Trophoblast cell (in vitro differentiated cells and primary cell): ENCODE data around the gene SEC24C. TPM values are rescaled to one million over a fixed set of nuclear protein-coding genes. Genes with fewer than 3 reads are reported as not detected.
"Not testable (repeated sequence)": the region's sequence is repeated elsewhere in the genome, so short reads cannot be mapped to it uniquely, and the experiment has no call there.

Source experiments
- DNase-seq, 2 donors: peaks; one replicate each; pipeline ENCODE4 v3.0.0-alpha.2; 2016
- H2AFZ ChIP-seq: 2 replicates; pipeline ENCODE4 v1.6.1; 2013; ENCODE audit warnings: low read length, moderate library complexity, mild to moderate bottlenecking; ENCODE audit not compliant: insufficient read depth, poor library complexity
- H2AK5ac ChIP-seq: 2 replicates; pipeline ENCODE4 v1.6.1; 2013; ENCODE audit warnings: mild to moderate bottlenecking, low read length
- H2BK120ac ChIP-seq: 2 replicates; pipeline ENCODE4 v1.6.1; 2013; ENCODE audit warnings: low read length, mild to moderate bottlenecking, moderate library complexity; ENCODE audit not compliant: insufficient read depth, poor library complexity
- H2BK12ac ChIP-seq: 2 replicates; pipeline ENCODE4 v1.6.1; 2013; ENCODE audit warnings: mild to moderate bottlenecking, low read length, moderate library complexity
- H2BK5ac ChIP-seq: 2 replicates; pipeline ENCODE4 v1.6.1; 2013; ENCODE audit warnings: low read length, low read depth, moderate library complexity, mild to moderate bottlenecking; ENCODE audit not compliant: poor library complexity
- H3K14ac ChIP-seq: 2 replicates; pipeline ENCODE4 v1.6.1; 2013; ENCODE audit warnings: mild to moderate bottlenecking, low read length
- H3K18ac ChIP-seq: 2 replicates; pipeline ENCODE4 v1.6.1; 2013; ENCODE audit warnings: mild to moderate bottlenecking, low read length
- H3K23ac ChIP-seq: 2 replicates; pipeline ENCODE4 v1.6.1; 2013; ENCODE audit warnings: low read length
- H3K27ac ChIP-seq: 2 replicates; pipeline ENCODE4 v1.5.1; 2013; ENCODE audit warnings: low read depth, mild to moderate bottlenecking, inconsistent platforms, low read length, moderate library complexity
- H3K27me3 ChIP-seq: 2 replicates; pipeline ENCODE4 v1.6.1; 2013; ENCODE audit warnings: inconsistent platforms, mild to moderate bottlenecking, low read length, moderate library complexity; ENCODE audit not compliant: insufficient read depth
- H3K36me3 ChIP-seq, 2 experiments: 1 replicate in 1 of 2; 2 replicates in 1 of 2; pipeline ENCODE4 v1.6.1; 2013; ENCODE audit warnings: low read length in 2 of 2, mild to moderate bottlenecking in 2 of 2, moderate library complexity in 1 of 2; ENCODE audit not compliant: insufficient read depth in 2 of 2, control insufficient read depth in 1 of 2
- H3K4ac ChIP-seq: 2 replicates; pipeline ENCODE4 v1.6.1; 2013; ENCODE audit warnings: low read depth, mild to moderate bottlenecking, low read length, moderate library complexity
- H3K4me1 ChIP-seq, 2 experiments: 1 replicate in 1 of 2; 2 replicates in 1 of 2; pipeline ENCODE4 v1.6.1; 2013; ENCODE audit warnings: low read length in 2 of 2, mild to moderate bottlenecking in 2 of 2, moderate library complexity in 1 of 2; ENCODE audit not compliant: insufficient read depth in 2 of 2, control insufficient read depth in 1 of 2
- H3K4me2 ChIP-seq: 2 replicates; pipeline ENCODE4 v1.6.1; 2013; ENCODE audit warnings: inconsistent platforms, mild to moderate bottlenecking, low read length, moderate library complexity
- H3K4me3 ChIP-seq: 2 replicates; pipeline ENCODE4 v1.5.1; 2013; ENCODE audit warnings: mild to moderate bottlenecking, low read depth, low read length, inconsistent platforms
- H3K79me1 ChIP-seq: one replicate; pipeline ENCODE4 v1.6.1; 2013; ENCODE audit warnings: low read length
- H3K79me2 ChIP-seq: 2 replicates; pipeline ENCODE4 v1.6.1; 2013; ENCODE audit warnings: low read length, mild to moderate bottlenecking; ENCODE audit not compliant: control insufficient read depth, insufficient read depth, poor library complexity
- H3K9ac ChIP-seq: 2 replicates; pipeline ENCODE4 v1.6.1; 2013; ENCODE audit warnings: mild to moderate bottlenecking, low read length
- H3K9me3 ChIP-seq: 2 replicates; pipeline ENCODE4 v1.6.1; 2013; ENCODE audit warnings: low read depth, mild to moderate bottlenecking, control low read depth, inconsistent platforms, low read length; ENCODE audit not compliant: insufficient read depth
- H4K12ac ChIP-seq: 2 replicates; pipeline ENCODE4 v1.6.1; 2013; ENCODE audit warnings: low read depth, mild to moderate bottlenecking, low read length, moderate library complexity
- H4K8ac ChIP-seq: 2 replicates; pipeline ENCODE4 v1.6.1; 2013; ENCODE audit warnings: low read depth, mild to moderate bottlenecking, low read length, moderate library complexity
- H4K91ac ChIP-seq: one replicate; pipeline ENCODE4 v1.6.1; 2013; ENCODE audit warnings: low read depth, mild to moderate bottlenecking, low read length, moderate library complexity
- WGBS: extraction: QIAGEN DNeasy Blood & Tissue Kit; methylation state at CpG from one replicate; pipeline ENCODE4 v1.1.7; 2013; ENCODE audit warnings: missing lambda C conversion rate; ENCODE audit not compliant: insufficient read length, insufficient coverage; ENCODE audit errors: extremely low coverage; 5-methylcytosine and 5-hydroxymethylcytosine counted together
- polyA plus RNA-seq: library from polyadenylated mRNA; stranded (reverse); fragments of 200-250 nt; gene quantifications from 2 replicates; pipeline ENCODE4 v1.2.3, GENCODE V29; 2013

The SEC24C gene, protein sequence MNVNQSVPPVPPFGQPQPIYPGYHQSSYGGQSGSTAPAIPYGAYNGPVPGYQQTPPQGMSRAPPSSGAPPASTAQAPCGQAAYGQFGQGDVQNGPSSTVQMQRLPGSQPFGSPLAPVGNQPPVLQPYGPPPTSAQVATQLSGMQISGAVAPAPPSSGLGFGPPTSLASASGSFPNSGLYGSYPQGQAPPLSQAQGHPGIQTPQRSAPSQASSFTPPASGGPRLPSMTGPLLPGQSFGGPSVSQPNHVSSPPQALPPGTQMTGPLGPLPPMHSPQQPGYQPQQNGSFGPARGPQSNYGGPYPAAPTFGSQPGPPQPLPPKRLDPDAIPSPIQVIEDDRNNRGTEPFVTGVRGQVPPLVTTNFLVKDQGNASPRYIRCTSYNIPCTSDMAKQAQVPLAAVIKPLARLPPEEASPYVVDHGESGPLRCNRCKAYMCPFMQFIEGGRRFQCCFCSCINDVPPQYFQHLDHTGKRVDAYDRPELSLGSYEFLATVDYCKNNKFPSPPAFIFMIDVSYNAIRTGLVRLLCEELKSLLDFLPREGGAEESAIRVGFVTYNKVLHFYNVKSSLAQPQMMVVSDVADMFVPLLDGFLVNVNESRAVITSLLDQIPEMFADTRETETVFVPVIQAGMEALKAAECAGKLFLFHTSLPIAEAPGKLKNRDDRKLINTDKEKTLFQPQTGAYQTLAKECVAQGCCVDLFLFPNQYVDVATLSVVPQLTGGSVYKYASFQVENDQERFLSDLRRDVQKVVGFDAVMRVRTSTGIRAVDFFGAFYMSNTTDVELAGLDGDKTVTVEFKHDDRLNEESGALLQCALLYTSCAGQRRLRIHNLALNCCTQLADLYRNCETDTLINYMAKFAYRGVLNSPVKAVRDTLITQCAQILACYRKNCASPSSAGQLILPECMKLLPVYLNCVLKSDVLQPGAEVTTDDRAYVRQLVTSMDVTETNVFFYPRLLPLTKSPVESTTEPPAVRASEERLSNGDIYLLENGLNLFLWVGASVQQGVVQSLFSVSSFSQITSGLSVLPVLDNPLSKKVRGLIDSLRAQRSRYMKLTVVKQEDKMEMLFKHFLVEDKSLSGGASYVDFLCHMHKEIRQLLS
- 62.6 and 66.3 TPM in 2 replicates for polyA plus RNA-seq

DNA sequence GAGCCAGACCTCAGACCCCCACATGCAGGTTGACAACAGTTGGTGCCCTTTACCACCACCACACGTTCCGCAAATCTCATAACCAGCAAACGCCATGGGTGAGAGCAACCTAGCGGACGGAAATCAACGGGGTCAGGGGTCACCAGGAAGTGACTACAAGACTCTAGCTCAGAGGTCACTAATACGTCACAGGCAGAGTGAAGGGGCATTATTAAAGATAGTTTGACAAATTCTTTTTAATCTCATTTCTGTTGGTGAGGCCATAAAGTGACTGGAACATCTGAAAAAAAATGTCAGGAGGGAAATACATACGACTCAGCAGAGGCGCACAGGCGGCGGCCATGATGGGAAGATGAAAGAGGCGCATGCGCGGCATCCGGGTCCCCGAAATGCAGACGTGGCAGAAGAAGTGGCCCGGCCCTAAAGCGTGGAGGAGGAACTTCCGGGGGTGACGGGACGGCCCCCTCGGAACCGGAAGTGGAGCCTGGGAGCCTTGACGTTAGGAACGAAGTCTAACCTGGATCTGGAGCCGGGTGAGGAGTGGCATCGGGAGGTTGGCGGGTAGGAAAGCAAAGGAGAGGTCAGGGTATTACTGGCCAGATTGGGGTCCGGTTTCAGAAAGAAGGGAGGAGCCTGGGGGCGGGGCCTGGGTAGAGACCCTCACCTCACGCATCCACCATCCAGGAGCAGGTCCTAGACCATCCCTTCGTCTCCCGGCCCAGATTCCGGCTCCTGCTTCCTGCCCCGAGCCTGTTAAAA lies at the start of gene SEC24C:
SEC24C (plus strand) TSS at position 468 of the 759 bp plus-strand sequence. CDS start 2,461 bp downstream, outside the sequence.
- Histone ChIP-seq H3K9me3 (no peaks in the 10 kb centered on the region), H3K36me3 (peaks cover 16 to 18% of the 10 kb centered on the region in 2 experiments), H3K4ac (peak within 1 kb of the TSS; percentile 95), H3K79me1 (peaks cover 9% of the 10 kb centered on the region), H3K4me2 (peak within 1 kb of the TSS; percentile 86), H2BK120ac (peak within 1 kb of the TSS; percentile 28), H3K23ac (no peak within 1 kb of the TSS), H3K14ac (peak within 1 kb of the TSS; percentile 80), H2AK5ac (peak within 1 kb of the TSS; percentile 98), H3K27me3 (no peaks in the 10 kb centered on the region), H4K8ac (peak within 1 kb of the TSS; percentile 99), H3K79me2 (peaks cover 6% of the 10 kb centered on the region), H4K12ac (peak within 1 kb of the TSS; percentile 88), H3K18ac (peak within 1 kb of the TSS; percentile 71), H3K27ac (peak within 1 kb of the TSS; percentile 81), H3K4me3 (peak within 1 kb of the TSS; percentile 88), H3K9ac (peak within 1 kb of the TSS; percentile 95), H2BK12ac (no peak within 1 kb of the TSS), H4K91ac (peak within 1 kb of the TSS; percentile 86), H2BK5ac (peak within 1 kb of the TSS; percentile 83), H3K4me1 (peaks cover 0 to 2% of the 10 kb centered on the region in 2 experiments), H2AFZ (peak within 1 kb of the TSS; percentile 55)
- no CpG with 5 or more reads among the region's 36 CpGs for WGBS
- peak; percentile 97 to 99 for DNase-seq

DNA sequence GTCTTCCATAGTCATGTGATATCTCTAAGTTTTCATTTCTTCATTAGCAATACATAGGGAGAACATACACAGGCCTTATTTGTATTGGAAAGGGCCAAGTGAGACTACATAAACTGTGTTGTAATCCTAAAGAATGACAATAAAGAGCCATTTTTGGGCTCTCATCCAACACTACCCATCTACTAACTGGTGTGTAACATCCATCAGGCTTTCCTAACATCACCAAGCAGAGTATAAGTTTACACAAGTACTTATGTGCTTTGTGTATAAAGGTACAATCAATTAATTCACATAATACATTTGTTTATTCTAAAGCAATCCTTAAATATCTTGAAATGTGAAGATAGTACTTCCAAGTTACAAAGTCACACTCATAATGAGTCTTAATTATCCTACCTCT lies 48.9 kb upstream of the SEC24C start:
- H3K9ac ChIP-seq: not testable (repeated sequence)

DNA sequence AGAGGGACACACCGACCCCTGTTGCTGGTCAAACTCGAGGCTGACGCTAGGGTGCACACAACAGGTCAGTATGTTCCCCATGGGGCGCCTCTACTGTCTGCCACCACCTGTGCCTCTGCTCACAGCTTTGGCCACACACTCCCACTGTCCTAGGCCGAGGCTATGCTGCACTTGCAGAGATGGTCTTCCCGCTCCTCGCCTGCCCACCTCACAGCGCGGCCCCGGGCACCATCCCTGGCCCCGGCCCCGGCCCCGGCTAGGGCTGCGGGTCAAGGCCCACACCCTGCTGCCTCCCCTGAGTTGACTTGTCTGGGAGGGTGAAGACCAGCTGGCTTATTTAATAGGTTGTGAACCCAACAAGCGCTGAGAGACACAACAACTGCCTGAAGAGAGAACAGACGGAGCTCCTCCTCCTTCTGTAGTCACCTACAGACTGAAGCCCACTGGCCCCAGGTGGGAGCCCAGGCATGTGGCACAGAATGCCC lies 46.5 kb upstream of the SEC24C start, which contains the start of gene AGAP5:
AGAP5 (minus strand) TSS at position 435 of the 485 bp plus-strand sequence; CDS start at position 81, 354 bp downstream.
- H4K8ac ChIP-seq, H3K4me2 ChIP-seq, H2BK12ac ChIP-seq, H2BK120ac ChIP-seq, H3K18ac ChIP-seq, H3K4ac ChIP-seq, H3K14ac ChIP-seq, H2AK5ac ChIP-seq, H3K9ac ChIP-seq, H2BK5ac ChIP-seq, H3K4me1 ChIP-seq, H3K4me3 ChIP-seq, H2AFZ ChIP-seq, H4K12ac ChIP-seq, H3K36me3 ChIP-seq, H3K27me3 ChIP-seq, H3K9me3 ChIP-seq, H3K23ac ChIP-seq, H3K79me2 ChIP-seq, H3K79me1 ChIP-seq, DNase-seq, H4K91ac ChIP-seq, H3K27ac ChIP-seq: not testable (repeated sequence)
- WGBS: no CpG with 5 or more reads among the region's 16 CpGs

More for the DNA sequence above, 48.9 kb upstream of the SEC24C start:
- not testable (repeated sequence) for H2AK5ac ChIP-seq, H3K27me3 ChIP-seq, H4K12ac ChIP-seq, H3K4me2 ChIP-seq, H3K4me1 ChIP-seq, DNase-seq, H3K14ac ChIP-seq, H2BK120ac ChIP-seq, H4K91ac ChIP-seq, H3K4me3 ChIP-seq, H3K36me3 ChIP-seq, H3K9me3 ChIP-seq, H3K79me1 ChIP-seq, H3K18ac ChIP-seq, H3K79me2 ChIP-seq, H3K23ac ChIP-seq, H4K8ac ChIP-seq, H2BK5ac ChIP-seq, H3K27ac ChIP-seq, H2AFZ ChIP-seq, H3K4ac ChIP-seq, H2BK12ac ChIP-seq
